HFFc6 (cell line): ENCODE results near the gene PROCA1. TPM values are rescaled to one million over a fixed set of nuclear protein-coding genes. Genes with fewer than 3 reads are reported as not detected.

Experiments used
- DNase-seq: peaks from one replicate; pipeline ENCODE4 v3.0.0-alpha.2; 2018
- H3K27ac Mint-ChIP-seq: 2 replicates; pipeline ENCODE4 v1.8.0; 2020; ENCODE audit warnings: mild to moderate bottlenecking, mixed read lengths
- H3K27me3 Mint-ChIP-seq: 2 replicates; pipeline ENCODE4 v1.8.0; 2021; ENCODE audit warnings: mild to moderate bottlenecking, moderate library complexity, mixed read lengths; ENCODE audit not compliant: insufficient read depth
- H3K36me3 Mint-ChIP-seq: 2 replicates; pipeline ENCODE4 v1.8.0; 2021; ENCODE audit warnings: low read depth, mixed read lengths
- H3K4me1 Mint-ChIP-seq: 2 replicates; pipeline ENCODE4 v1.8.0; 2020; ENCODE audit warnings: low read depth, mixed read lengths
- H3K4me3 Mint-ChIP-seq: 2 replicates; pipeline ENCODE4 v1.8.0; 2020; ENCODE audit warnings: mild to moderate bottlenecking, moderate library complexity, mixed read lengths
- H3K9me3 Mint-ChIP-seq: 2 replicates; pipeline ENCODE4 v1.8.0; 2020; ENCODE audit warnings: mild to moderate bottlenecking, mixed read lengths
- total RNA-seq, 6 experiments: library from RNA; stranded (reverse); fragmentation: NEBNext Ultra II Directional; extraction: Animal tissue kit (Norgen Biotek cat#: 25700); gene quantifications; 2 replicates in 1 of 6; 3 replicates in 5 of 6; pipeline ENCODE4 v1.2.3, GENCODE V29; 2021
- TF ChIP-seq, protein P1 (sequence below): fragments of 200-600 bp; sonication (generic); IDR thresholded peaks from 2 replicates; pipeline ENCODE4 v1.5.0; 2021; ENCODE audit warnings: antibody characterized with exemption, mild to moderate bottlenecking

PROCA1 gene
- total RNA-seq, 6 experiments from 2014 or later, result 0.60 to 1.1 (median 0.70) TPM

DNA sequence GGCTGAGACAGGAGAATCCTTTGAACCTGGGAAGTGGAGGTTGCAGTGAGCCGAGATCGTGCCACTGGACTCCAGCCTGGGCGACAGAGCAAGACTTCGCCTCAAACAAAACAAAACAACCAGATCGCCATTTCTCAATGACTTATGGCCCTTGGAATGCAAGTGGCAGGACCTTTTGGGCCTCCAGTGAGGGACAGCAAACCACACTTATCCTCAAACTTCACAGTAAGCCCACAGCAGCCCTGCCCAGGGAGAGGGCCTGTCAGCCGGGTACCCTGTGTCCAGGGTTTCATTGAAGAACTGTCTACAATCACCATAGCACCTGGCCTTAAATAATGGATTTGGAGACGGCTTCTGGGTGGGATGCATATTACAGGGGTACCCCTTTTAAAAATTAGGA is 43.8 kb upstream of the PROCA1 start:
- no peak overlapping the region for H3K4me3 Mint-ChIP-seq
- TF ChIP-seq, protein P1, sequence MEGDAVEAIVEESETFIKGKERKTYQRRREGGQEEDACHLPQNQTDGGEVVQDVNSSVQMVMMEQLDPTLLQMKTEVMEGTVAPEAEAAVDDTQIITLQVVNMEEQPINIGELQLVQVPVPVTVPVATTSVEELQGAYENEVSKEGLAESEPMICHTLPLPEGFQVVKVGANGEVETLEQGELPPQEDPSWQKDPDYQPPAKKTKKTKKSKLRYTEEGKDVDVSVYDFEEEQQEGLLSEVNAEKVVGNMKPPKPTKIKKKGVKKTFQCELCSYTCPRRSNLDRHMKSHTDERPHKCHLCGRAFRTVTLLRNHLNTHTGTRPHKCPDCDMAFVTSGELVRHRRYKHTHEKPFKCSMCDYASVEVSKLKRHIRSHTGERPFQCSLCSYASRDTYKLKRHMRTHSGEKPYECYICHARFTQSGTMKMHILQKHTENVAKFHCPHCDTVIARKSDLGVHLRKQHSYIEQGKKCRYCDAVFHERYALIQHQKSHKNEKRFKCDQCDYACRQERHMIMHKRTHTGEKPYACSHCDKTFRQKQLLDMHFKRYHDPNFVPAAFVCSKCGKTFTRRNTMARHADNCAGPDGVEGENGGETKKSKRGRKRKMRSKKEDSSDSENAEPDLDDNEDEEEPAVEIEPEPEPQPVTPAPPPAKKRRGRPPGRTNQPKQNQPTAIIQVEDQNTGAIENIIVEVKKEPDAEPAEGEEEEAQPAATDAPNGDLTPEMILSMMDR, result no peak
- peak overlapping the region; percentile 27; the same call in 1 of the 2 replicates for H3K27ac Mint-ChIP-seq
- no peaks in the 10 kb centered on the region for H3K9me3 Mint-ChIP-seq
- DNase-seq, result no peak
- H3K36me3 Mint-ChIP-seq, result peaks cover 13% of the 10 kb centered on the region
- peaks cover 19% of the 10 kb centered on the region for H3K4me1 Mint-ChIP-seq
- H3K27me3 Mint-ChIP-seq, result peaks cover 27% of the 10 kb centered on the region

DNA sequence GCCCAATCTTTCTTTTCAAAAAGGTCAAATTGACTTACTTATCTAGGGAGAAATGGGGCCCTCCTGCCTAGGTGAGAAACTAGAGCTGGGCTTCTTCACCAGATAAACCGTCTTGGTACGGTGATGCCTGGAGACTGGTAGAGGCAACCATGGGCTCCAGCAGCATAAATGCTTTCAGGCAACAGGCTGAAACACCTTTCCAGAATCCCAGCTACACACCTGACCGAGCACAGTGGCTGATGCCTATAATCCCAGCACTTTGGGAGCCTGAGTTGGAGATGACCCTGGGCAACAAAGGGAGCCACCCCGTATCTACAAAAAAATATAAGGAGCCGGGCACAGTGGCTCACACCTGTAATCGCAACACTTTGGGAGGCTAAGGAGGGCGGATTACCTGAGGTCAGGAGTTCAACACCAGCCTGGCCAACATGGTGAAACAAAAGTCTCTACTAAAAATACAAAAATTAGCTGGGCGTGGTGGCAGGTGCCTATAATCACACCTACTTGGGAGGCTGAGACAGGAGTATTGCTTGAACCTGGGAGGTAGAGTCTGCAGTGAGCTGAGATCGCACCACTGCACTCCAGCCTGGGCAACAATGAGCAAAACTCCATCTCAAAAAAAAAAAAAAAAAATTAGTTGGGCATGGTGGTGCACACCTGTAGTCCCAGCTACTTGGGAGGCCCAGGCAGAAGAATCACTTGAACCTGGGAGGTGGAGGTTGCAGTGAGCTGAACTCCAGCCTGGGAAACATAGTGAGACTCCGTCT is 40.1 kb upstream of the PROCA1 start:
- Mint-ChIP-seq H3K4me3 (no peak overlapping the region; the same call in 1 of the 2 replicates), H3K27me3 (peaks cover 35% of the 10 kb centered on the region), H3K9me3 (no peaks in the 10 kb centered on the region), H3K36me3 (peaks cover 10% of the 10 kb centered on the region), H3K4me1 (peaks cover 33% of the 10 kb centered on the region), H3K27ac (no peak overlapping the region)
- DNase-seq, result no peak
- TF ChIP-seq, protein P1, result no peak

DNA sequence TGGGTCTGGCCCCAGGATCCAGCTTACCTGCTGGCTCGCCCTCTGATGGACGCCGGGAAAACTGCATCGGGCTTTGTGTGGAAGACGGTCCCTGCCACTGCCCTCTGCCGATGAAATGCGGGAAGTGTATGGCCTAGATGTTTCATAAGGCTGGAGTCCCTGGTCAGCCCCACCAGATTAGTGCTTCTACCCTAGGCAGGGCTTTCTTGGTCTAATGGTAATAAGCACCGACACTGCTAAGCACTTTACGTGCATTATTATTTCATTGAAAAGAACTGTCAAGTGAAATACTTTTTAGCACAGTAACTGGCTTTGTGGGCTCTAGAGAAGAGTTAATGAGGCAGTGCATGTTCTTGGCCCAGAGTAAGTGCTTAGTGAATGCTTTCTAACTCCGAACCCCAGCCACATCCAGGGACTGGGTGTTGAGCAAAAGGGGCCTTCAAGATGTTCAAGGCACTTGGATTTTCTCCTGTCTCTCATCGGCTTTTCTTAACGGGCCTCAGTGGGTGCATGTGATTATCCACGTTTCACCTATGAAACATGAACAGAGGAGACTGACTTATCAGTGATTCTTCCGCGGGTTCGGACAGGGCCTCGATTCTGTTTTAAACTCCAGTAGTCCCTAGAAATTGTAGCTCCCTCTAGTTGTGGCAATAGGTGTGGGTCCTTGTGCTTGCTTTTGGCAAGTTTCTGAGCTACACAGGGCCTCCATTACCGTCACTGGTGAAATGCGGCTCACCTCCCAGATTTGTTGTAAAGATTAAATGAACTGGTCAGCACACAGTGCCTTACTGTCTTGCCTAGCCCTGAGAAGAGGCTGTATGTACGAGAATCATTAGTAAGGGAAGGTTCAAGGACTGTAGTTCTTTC is 38.7 kb upstream of the PROCA1 start:
- H3K27ac Mint-ChIP-seq, result peak overlapping the region; percentile 53
- H3K36me3 Mint-ChIP-seq, result peaks cover 15% of the 10 kb centered on the region
- H3K4me3 Mint-ChIP-seq, result no peak overlapping the region
- H3K9me3 Mint-ChIP-seq, result no peaks in the 10 kb centered on the region
- peak; percentile 89 for DNase-seq
- H3K27me3 Mint-ChIP-seq, result peaks cover 30% of the 10 kb centered on the region
- H3K4me1 Mint-ChIP-seq, result peaks cover 30% of the 10 kb centered on the region
- TF ChIP-seq, protein P1, result peak; percentile 98

DNA sequence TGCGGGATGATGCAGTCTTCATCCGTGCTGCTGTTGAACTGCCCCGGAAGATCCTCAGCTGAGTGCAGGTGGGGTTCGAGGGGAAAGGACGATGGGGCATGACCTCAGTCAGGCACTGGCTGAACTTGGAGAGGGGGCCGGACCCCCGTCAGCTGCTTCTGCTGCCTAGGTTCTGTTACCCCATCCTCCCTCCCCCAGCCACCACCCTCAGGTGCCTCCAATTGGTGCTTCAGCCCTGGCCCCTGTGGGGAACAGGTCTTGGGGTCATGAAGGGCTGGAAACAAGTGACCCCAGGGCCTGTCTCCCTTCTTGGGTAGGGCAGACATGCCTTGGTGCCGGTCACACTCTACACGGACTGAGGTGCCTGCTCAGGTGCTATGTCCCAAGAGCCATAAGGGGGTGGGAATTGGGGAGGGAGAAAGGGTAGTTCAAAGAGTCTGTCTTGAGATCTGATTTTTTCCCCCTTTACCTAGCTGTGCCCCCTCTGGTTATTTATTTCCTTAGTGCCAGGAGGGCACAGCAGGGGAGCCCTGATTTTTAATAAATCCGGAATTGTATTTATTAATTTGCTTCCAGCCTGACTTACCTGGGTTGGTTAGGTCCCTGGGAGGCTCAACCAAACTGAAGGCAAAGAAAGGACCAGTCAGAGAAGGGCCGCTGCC is 38.0 kb upstream of the PROCA1 start:
- DNase-seq, result no peak
- peaks cover 27% of the 10 kb centered on the region for H3K4me1 Mint-ChIP-seq
- no peak overlapping the region for H3K4me3 Mint-ChIP-seq
- no peaks in the 10 kb centered on the region for H3K9me3 Mint-ChIP-seq
- H3K27ac Mint-ChIP-seq, result peak overlapping the region; percentile 51; the same call in 1 of the 2 replicates
- H3K27me3 Mint-ChIP-seq, result peaks cover 33% of the 10 kb centered on the region
- TF ChIP-seq, protein P1, result no peak
- H3K36me3 Mint-ChIP-seq, result peaks cover 15% of the 10 kb centered on the region

DNA sequence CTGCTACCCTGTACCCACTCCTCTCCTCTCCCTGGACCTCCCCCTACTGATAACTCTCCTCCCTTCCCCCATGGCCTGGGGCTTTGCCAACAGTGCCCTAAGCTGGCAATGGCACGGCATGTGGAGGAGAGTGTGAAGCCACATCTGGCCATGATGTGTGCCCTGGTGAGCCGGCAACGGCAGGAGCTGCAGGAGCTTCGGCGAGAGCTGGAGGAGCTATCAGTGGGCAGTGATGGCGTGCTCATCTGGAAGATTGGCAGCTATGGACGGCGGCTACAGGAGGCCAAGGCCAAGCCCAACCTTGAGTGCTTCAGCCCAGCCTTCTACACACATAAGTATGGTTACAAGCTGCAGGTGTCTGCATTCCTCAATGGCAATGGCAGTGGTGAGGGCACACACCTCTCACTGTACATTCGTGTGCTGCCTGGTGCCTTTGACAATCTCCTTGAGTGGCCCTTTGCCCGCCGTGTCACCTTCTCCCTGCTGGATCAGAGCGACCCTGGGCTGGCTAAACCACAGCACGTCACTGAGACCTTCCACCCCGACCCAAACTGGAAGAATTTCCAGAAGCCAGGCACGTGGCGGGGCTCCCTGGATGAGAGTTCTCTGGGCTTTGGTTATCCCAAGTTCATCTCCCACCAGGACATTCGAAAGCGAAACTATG is 37.3 kb upstream of the PROCA1 start:
- TF ChIP-seq, protein P1, result no peak
- no peaks in the 10 kb centered on the region for H3K9me3 Mint-ChIP-seq
- peaks cover 32% of the 10 kb centered on the region for H3K27me3 Mint-ChIP-seq
- peaks cover 15% of the 10 kb centered on the region for H3K36me3 Mint-ChIP-seq
- H3K4me3 Mint-ChIP-seq, result no peak overlapping the region; the same call in 1 of the 2 replicates
- H3K27ac Mint-ChIP-seq, result peak overlapping the region; percentile 51
- peaks cover 27% of the 10 kb centered on the region for H3K4me1 Mint-ChIP-seq
- no peak for DNase-seq
